ENCODE results near the gene ZNF236. TPM values are rescaled to one million over a fixed set of nuclear protein-coding genes. Genes with fewer than 3 reads are reported as not detected.

Gene ZNF236
- total RNA-seq, 1 donor from 2014 or later, result 20.4 TPM

DNA sequence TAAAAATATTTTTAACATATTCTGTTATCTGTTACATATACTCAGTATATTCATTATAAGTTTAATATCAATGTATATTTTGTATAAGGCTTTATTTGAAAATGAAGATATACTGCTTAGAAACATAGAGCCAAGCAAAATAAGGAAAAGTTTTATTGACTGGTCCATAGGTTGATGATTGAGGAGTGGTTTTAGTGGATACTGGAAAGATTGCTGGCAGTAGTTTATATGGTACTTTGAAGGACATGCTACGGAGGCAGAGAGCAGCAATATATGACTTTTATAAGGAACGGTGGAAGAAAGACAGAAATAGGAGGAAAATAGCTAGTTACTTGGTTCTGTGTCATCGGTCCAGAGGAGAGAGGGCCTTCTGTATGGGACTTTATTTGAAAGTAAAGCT, 92.4 kb downstream of the ZNF236 start:
- Mint-ChIP-seq H3K27me3 (ENCODE audit: unreplicated experiment) (no peaks in the 10 kb centered on the region), H3K4me3 (ENCODE audit: unreplicated experiment) (no peak overlapping the region), H3K9me3 (ENCODE audit: unreplicated experiment) (no peaks in the 10 kb centered on the region), H3K27ac (ENCODE audit: unreplicated experiment) (no peak overlapping the region), H3K36me3 (ENCODE audit: unreplicated experiment) (peaks cover 56% of the 10 kb centered on the region), H3K4me1 (ENCODE audit: unreplicated experiment) (no peaks in the 10 kb centered on the region)
- no peak for TF ChIP-seq CTCF (IDR thresholded peaks at IDR 0.05)
- no peak for DNase-seq (ENCODE audit: extremely low spot score, unreplicated experiment)

GRCh38 chr18:76915456-76915855, 93.1 kb downstream of the ZNF236 start:
- Mint-ChIP-seq H3K27me3 (ENCODE audit: unreplicated experiment) (no peaks in the 10 kb centered on the region), H3K4me1 (ENCODE audit: unreplicated experiment) (no peaks in the 10 kb centered on the region), H3K27ac (ENCODE audit: unreplicated experiment) (no peak overlapping the region), H3K4me3 (ENCODE audit: unreplicated experiment) (no peak overlapping the region), H3K9me3 (ENCODE audit: unreplicated experiment) (no peaks in the 10 kb centered on the region), H3K36me3 (ENCODE audit: unreplicated experiment) (peaks cover 58% of the 10 kb centered on the region)
- DNase-seq (ENCODE audit: extremely low spot score, unreplicated experiment), result no peak
- no peak for TF ChIP-seq CTCF (IDR thresholded peaks at IDR 0.05)

GRCh38 chr18:76920974-76921373, 98.6 kb downstream of the ZNF236 start:
- Mint-ChIP-seq H3K4me3 (ENCODE audit: unreplicated experiment) (no peak overlapping the region), H3K36me3 (ENCODE audit: unreplicated experiment) (peaks cover 53% of the 10 kb centered on the region), H3K4me1 (ENCODE audit: unreplicated experiment) (no peaks in the 10 kb centered on the region), H3K27ac (ENCODE audit: unreplicated experiment) (no peak overlapping the region), H3K9me3 (ENCODE audit: unreplicated experiment) (no peaks in the 10 kb centered on the region), H3K27me3 (ENCODE audit: unreplicated experiment) (no peaks in the 10 kb centered on the region)
- TF ChIP-seq CTCF (IDR thresholded peaks at IDR 0.05), result no peak
- no peak for DNase-seq (ENCODE audit: extremely low spot score, unreplicated experiment)

DNA sequence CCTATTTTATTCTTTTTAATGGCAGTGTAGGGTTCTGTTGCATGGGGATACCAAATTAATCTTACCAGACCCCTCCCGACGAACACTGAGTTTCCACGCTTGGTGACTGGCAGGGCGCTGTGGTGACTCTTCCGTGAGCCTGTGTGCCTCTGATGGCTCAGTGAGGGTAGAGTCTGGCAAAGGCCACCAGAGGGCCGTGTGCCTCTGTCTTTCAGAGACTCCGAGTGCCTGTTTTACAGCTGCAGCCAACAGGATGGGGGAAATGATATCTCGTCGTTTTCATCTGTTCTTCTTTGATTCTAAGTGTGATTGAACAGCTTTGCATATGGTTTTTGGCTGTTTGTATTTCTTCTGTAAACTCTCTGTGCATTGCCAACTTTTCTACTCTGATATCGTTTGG, 99.8 kb downstream of the ZNF236 start:
- H3K4me1 Mint-ChIP-seq (ENCODE audit: unreplicated experiment), result no peaks in the 10 kb centered on the region
- H3K27me3 Mint-ChIP-seq (ENCODE audit: unreplicated experiment), result no peaks in the 10 kb centered on the region
- no peaks in the 10 kb centered on the region for H3K9me3 Mint-ChIP-seq (ENCODE audit: unreplicated experiment)
- no peak overlapping the region for H3K27ac Mint-ChIP-seq (ENCODE audit: unreplicated experiment)
- DNase-seq (ENCODE audit: extremely low spot score, unreplicated experiment), result no peak
- no peak overlapping the region for H3K4me3 Mint-ChIP-seq (ENCODE audit: unreplicated experiment)
- peaks cover 43% of the 10 kb centered on the region for H3K36me3 Mint-ChIP-seq (ENCODE audit: unreplicated experiment)
- TF ChIP-seq CTCF (IDR thresholded peaks at IDR 0.05), result peak; percentile 67

DNA sequence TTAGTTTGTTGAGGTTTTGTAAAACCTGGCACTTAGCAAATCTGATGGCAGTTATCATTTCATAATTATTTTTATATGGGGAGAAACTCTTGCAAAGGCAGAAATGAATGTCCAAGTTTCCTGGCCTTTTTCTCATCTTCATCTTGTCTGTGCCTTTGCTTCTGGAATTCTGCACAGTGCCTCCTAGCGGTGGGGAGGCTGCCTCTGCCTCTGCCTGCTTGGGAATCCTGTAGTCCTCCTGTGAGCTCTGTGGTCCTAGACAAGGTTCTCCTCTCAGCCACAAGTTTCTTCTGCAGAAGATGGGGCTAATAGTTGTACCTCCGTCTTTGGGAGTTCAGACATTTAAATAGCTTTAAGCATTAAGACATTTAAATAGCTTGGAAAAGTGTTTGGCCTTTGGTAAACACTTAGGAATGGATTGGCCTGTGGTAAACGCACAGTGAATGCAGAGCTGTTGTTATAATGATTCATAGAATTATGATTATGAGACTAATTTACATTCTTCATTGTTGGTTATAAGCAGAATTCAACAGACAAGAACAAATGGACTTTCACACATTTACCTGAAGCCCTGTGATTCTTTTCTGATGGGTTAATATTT, 101.2 kb downstream of the ZNF236 start:
- TF ChIP-seq CTCF (IDR thresholded peaks at IDR 0.05), result peak; percentile 56
- Mint-ChIP-seq H3K27ac (ENCODE audit: unreplicated experiment) (no peak overlapping the region), H3K4me1 (ENCODE audit: unreplicated experiment) (no peaks in the 10 kb centered on the region), H3K27me3 (ENCODE audit: unreplicated experiment) (no peaks in the 10 kb centered on the region), H3K4me3 (ENCODE audit: unreplicated experiment) (no peak overlapping the region), H3K36me3 (ENCODE audit: unreplicated experiment) (peaks cover 40% of the 10 kb centered on the region), H3K9me3 (ENCODE audit: unreplicated experiment) (no peaks in the 10 kb centered on the region)
- DNase-seq (ENCODE audit: extremely low spot score, unreplicated experiment), result no peak
